Activated T-cell treated with anti-CD3 and anti-CD28 coated beads for 1 hour (primary cell): ENCODE results near the gene FZD2.

Source experiments
- DNase-seq: peaks from one replicate; pipeline ENCODE4 v3.0.0-alpha.2; 2020; ENCODE audit warnings: low read depth

FZD2 gene

DNA sequence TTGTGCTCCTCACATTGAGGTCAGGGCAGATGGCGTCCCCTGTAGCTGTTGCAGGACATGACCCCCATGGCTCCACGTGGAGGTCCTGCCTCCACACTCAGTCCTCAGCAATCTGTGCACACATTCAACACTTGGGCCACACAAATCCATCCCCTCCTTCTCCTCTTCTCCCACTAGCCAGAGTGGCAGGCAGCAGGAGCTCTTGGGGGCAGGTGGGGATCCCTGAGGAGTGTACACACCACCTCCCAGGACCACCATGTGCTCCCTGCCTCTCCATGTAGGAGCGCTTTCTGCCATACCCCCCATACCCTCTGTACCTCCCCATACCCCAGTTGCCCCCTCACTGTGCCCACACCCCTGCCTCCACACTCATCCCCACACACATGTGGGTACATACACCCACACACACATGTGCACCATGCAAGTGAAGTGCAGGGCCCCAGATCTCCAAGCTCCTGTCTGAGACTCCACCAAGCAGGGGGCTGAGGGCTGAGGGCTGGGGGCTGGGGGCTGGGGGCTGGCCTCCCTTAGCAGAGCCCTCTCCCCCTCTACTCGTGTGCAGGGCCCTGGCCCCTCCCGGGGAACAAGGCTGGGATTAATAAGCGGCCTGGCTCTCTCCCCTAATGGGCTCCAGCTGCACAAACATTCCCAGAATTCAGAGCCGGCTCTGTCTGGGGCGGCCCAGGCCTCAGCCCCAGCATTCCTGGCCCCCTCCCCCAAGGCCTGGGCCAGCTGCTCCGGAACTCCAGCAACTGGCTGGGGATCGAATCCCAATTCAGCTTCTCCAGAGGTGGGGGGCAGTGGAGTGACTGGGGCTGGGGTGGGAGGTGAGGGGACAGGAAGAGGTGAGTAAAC lies 50.8 kb downstream of the FZD2 start:
- no peak for DNase-seq

GRCh38 chr17:44608727-44609435 lies 51.6 kb downstream of the FZD2 start:
- no peak for DNase-seq

- DNase-seq, result no peak
Observed at GRCh38 chr17:44610331-44610730, 53.0 kb downstream of the FZD2 start.
